ENCODE results near the gene EFNA5. TPM values are rescaled to one million over a fixed set of nuclear protein-coding genes. Genes with fewer than 3 reads are reported as not detected.

Gene EFNA5
- total and polyA plus RNA-seq, 2 experiments from 2014 or later, result 7.5 to 10.1 TPM

DNA sequence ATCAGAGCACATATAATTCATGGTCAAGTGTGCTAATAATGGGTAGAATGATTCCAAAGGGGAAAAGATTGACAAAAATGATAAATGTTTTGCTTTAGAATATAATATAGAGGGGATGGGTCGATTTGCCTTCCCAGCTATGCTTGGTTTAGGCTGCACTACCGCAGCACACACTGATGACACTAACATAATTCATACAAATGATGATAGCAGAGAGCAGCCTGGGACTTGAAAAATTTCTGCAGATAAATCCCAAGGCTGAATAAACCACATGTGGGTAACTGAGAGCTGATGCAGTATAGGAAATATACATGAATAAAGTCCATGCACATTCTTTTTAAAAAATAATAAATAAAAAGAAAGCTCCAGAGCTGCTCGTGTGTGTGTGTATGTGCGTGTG is 54.5 kb downstream of the EFNA5 start (continued):
- no peak for TF ChIP-seq ZNF331 (CRISPR knock-in tag; IDR thresholded peaks at IDR 0.05; ENCODE audit: low read depth)
- no peak for TF ChIP-seq POLR2AphosphoS5 (IDR thresholded peaks at IDR 0.05; ENCODE audit: low read depth)
- no peak for TF ChIP-seq CREB1 (CRISPR knock-in tag; IDR thresholded peaks at IDR 0.05; ENCODE audit: low read depth)
- TF ChIP-seq NANOG (IDR thresholded peaks at IDR 0.05; ENCODE audit: borderline replicate concordance), result no peak
- TF ChIP-seq ZNF114 (CRISPR knock-in tag; IDR thresholded peaks at IDR 0.05), result no peak
- TF ChIP-seq JUNB (IDR thresholded peaks at IDR 0.05; ENCODE audit: unreplicated experiment), result no peak
- TF ChIP-seq ZNF462 (CRISPR knock-in tag; IDR thresholded peaks at IDR 0.05), result no peak

DNA sequence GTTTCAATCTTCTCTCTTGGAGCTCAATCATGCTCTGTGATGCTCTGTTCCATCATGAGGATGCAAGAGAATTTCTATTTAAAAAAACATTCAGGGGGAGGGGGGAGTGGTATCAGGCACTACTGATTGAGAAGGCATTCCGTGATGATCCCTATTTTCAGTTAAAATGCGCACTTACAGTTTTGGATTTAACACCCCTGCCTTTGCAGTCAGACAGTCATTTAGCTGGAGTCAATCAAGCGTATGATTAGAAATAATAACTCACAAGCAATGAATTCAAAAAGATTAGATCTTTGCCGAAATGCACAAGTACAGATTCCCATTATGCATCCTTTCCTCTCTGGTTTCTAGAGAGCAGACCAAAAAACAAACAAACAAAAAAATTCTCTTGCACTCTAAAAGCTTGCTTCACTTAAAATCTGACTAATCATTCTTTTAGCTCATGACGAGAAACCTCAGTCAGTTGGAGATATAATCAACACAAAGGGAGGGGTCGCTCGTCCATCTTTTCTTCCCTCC is 55.4 kb downstream of the EFNA5 start:
- ATAC-seq (no peak), DNase-seq (ENCODE audit: low spot score) (no peak)
- Mint-ChIP-seq H3K27ac (no peak overlapping the region), H3K36me3 (ENCODE audit: low read depth) (no peaks in the 10 kb centered on the region), H3K9me3 (no peaks in the 10 kb centered on the region), H3K27me3 (ENCODE audit: insufficient read depth, low read depth, poor library complexity) (peaks cover 1% of the 10 kb centered on the region), H3K4me3 (no peak overlapping the region), H3K4me1 (peaks cover 46% of the 10 kb centered on the region)
- no peak overlapping the region for H3K4me3 ChIP-seq
- H3K4me2 ChIP-seq, result no peak overlapping the region
- H3K27ac ChIP-seq (ENCODE audit: low read depth), result no peak overlapping the region
- peaks cover 62% of the 10 kb centered on the region for H3K4me1 ChIP-seq (ENCODE audit: insufficient read depth)
- no peaks in the 10 kb centered on the region for H3K27me3 ChIP-seq (ENCODE audit: insufficient read depth)
- no peaks in the 10 kb centered on the region for H3K36me3 ChIP-seq (ENCODE audit: insufficient read depth)
- H4K20me1 ChIP-seq (replicated peaks; ENCODE audit: insufficient read depth), result no peaks in the 10 kb centered on the region
- no peak overlapping the region for H2AFZ ChIP-seq
- no peaks in the 10 kb centered on the region for H3F3A ChIP-seq (replicated peaks; ENCODE audit: low read depth)
- peaks cover 9% of the 10 kb centered on the region for H3K79me2 ChIP-seq (replicated peaks; ENCODE audit: insufficient read depth)
- H3K9me2 ChIP-seq (ENCODE audit: insufficient read depth), result no peaks in the 10 kb centered on the region
- no peak for TF ChIP-seq EZH2 (IDR thresholded peaks at IDR 0.05; ENCODE audit: low read depth, unreplicated experiment)
- no peak for TF ChIP-seq POLR2AphosphoS5 (IDR thresholded peaks at IDR 0.05; ENCODE audit: low read depth)
- TF ChIP-seq ZNF114 (CRISPR knock-in tag; IDR thresholded peaks at IDR 0.05), result no peak
- TF ChIP-seq, protein P1, sequence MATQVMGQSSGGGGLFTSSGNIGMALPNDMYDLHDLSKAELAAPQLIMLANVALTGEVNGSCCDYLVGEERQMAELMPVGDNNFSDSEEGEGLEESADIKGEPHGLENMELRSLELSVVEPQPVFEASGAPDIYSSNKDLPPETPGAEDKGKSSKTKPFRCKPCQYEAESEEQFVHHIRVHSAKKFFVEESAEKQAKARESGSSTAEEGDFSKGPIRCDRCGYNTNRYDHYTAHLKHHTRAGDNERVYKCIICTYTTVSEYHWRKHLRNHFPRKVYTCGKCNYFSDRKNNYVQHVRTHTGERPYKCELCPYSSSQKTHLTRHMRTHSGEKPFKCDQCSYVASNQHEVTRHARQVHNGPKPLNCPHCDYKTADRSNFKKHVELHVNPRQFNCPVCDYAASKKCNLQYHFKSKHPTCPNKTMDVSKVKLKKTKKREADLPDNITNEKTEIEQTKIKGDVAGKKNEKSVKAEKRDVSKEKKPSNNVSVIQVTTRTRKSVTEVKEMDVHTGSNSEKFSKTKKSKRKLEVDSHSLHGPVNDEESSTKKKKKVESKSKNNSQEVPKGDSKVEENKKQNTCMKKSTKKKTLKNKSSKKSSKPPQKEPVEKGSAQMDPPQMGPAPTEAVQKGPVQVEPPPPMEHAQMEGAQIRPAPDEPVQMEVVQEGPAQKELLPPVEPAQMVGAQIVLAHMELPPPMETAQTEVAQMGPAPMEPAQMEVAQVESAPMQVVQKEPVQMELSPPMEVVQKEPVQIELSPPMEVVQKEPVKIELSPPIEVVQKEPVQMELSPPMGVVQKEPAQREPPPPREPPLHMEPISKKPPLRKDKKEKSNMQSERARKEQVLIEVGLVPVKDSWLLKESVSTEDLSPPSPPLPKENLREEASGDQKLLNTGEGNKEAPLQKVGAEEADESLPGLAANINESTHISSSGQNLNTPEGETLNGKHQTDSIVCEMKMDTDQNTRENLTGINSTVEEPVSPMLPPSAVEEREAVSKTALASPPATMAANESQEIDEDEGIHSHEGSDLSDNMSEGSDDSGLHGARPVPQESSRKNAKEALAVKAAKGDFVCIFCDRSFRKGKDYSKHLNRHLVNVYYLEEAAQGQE (IDR thresholded peaks at IDR 0.05; ENCODE audit: unreplicated experiment), result no peak
- TF ChIP-seq EZH2phosphoT487 (IDR thresholded peaks at IDR 0.05; ENCODE audit: unreplicated experiment), result no peak
